HepG2 (cell line): ENCODE measurements around the gene RERE. TPM values are rescaled to one million over a fixed set of nuclear protein-coding genes. Genes with fewer than 3 reads are reported as not detected.

Experiments
- ATAC-seq: fragments of 200-7000 bp; cut with Tn5 transposase; 3 replicates; pipeline ENCODE4 v1.9.1; 2020; ENCODE audit warnings: mild to moderate bottlenecking, moderate library complexity
- BruUV-seq: library from RNA; stranded (reverse); fragments of 400-500 nt; replicated peaks from 2 replicates; lab custom pipeline; 2021; lab: Mats Ljungman, UMichigan
- CTCF ChIA-PET: fragments of 300-600 bp; formaldehyde crosslinking; extraction: SDS; loops from one replicate; lab custom pipeline; 2021; ENCODE audit warnings: low total read pairs, inconsistent platforms, low intra/inter-chr PET ratio; lab: Yijun Ruan, JAX
- POLR2A ChIA-PET: fragments of 350-600 bp; sonication (Branson Sonifier 250); formaldehyde crosslinking; loops from one replicate; lab custom pipeline; 2020; ENCODE audit warnings: antibody characterized with exemption, inconsistent platforms; lab: Yijun Ruan, JAX
- DNase-seq: peaks from one replicate; pipeline ENCODE4 v3.0.0-alpha.2; 2015; ENCODE audit warnings: low spot score
- FAIRE-seq: peaks from 3 replicates; lab custom pipeline; 2011; peaks lifted over from hg19 to GRCh38; lab: Jason Lieb, UNC
- H2AFZ ChIP-seq: one replicate; pipeline ENCODE4 v1.6.1; 2011; ENCODE audit warnings: low read length, inconsistent platforms
- H3K27ac ChIP-seq: fragments of 300-600 bp; 3 replicates; pipeline ENCODE4 v1.8.0; 2011; ENCODE audit warnings: mixed run types, mild to moderate bottlenecking, mixed read lengths, low read length, inconsistent platforms; ENCODE audit not compliant: insufficient read depth; ENCODE audit errors: extremely low read length
- H3K27me3 ChIP-seq, 2 experiments: fragments of 200-600 bp in 1 of 2; 2 replicates in 1 of 2; 3 replicates in 1 of 2; pipeline versions ENCODE4 v1.6.0 to v1.8.0; 2011; ENCODE audit warnings: low read length in 2 of 2, mild to moderate bottlenecking in 2 of 2, moderate library complexity in 2 of 2, inconsistent platforms in 1 of 2; ENCODE audit not compliant: insufficient read depth in 2 of 2, control insufficient read depth in 1 of 2
- H3K36me3 ChIP-seq, 2 experiments: fragments of 200-600 bp in 1 of 2; replicated peaks in 1 of 2; 2 replicates in 1 of 2; 3 replicates in 1 of 2; pipeline versions ENCODE4 v1.5.1 to v1.8.0; 2011; ENCODE audit warnings: low read length in 2 of 2, inconsistent platforms in 1 of 2; ENCODE audit not compliant: insufficient read depth in 2 of 2, control insufficient read depth in 1 of 2
- H3K4me1 ChIP-seq: 2 replicates; pipeline ENCODE4 v1.5.1; 2012; ENCODE audit warnings: low read length, inconsistent platforms; ENCODE audit not compliant: insufficient read depth
- H3K4me2 ChIP-seq: 2 replicates; pipeline ENCODE4 v1.6.0; 2011; ENCODE audit warnings: low read depth, low read length, inconsistent platforms
- H3K4me3 ChIP-seq, 3 experiments: fragments of 200-600 bp in 1 of 3; sonication (generic), shearing (Covaris generic) in 1 of 3; replicated peaks in 1 of 3; 2 replicates each; pipeline ENCODE4 v1.5.1; 2011 to 2016; ENCODE audit warnings: low read length in 3 of 3, inconsistent platforms in 2 of 3, low read depth in 2 of 3, mild to moderate bottlenecking in 2 of 3, control low read depth in 1 of 3, mixed read lengths in 1 of 3; ENCODE audit not compliant: insufficient read depth in 1 of 3
- H3K79me2 ChIP-seq: one replicate; pipeline ENCODE4 v1.6.1; 2011; ENCODE audit warnings: low read length, inconsistent platforms; ENCODE audit not compliant: insufficient read depth
- H3K9ac ChIP-seq: 2 replicates; pipeline ENCODE4 v1.6.0; 2011; ENCODE audit warnings: mild to moderate bottlenecking, low read depth, low read length, inconsistent platforms; ENCODE audit not compliant: insufficient read depth
- H3K9me3 ChIP-seq: 2 replicates; pipeline ENCODE4 v1.5.1; 2012; ENCODE audit warnings: mild to moderate bottlenecking, low read length
- H4K20me1 ChIP-seq: 2 replicates; pipeline ENCODE4 v1.6.0; 2011; ENCODE audit warnings: inconsistent platforms, mild to moderate bottlenecking, low read length, moderate library complexity; ENCODE audit not compliant: insufficient read depth
- BHLHE40 ChIP-seq: IDR thresholded peaks from 2 replicates; pipeline ENCODE4 v1.6.1; 2011; ENCODE audit warnings: low read length, improper control_type of control experiment
- GATAD2A ChIP-seq: IDR thresholded peaks from 2 replicates; pipeline ENCODE4 v1.6.1; 2016
- GTF2F1 ChIP-seq: fragments of 150-350 bp; IDR thresholded peaks from 2 replicates; pipeline ENCODE4 v1.6.1; 2014; ENCODE audit warnings: low read length
- HCFC1 ChIP-seq: fragments of 150-350 bp; IDR thresholded peaks from 2 replicates; pipeline ENCODE4 v1.6.1; 2014; ENCODE audit warnings: low read depth, low read length
- JDP2 ChIP-seq: sonication (generic); formaldehyde crosslinking; IDR thresholded peaks from 2 replicates; pipeline ENCODE4 v1.8.1; 2022; ENCODE audit warnings: missing genetic modification reagents, borderline replicate concordance
- JUND ChIP-seq: sonication (generic); formaldehyde crosslinking; IDR thresholded peaks from 2 replicates; pipeline ENCODE4 v1.8.0; 2022; ENCODE audit warnings: mild to moderate bottlenecking, missing genetic modification reagents
- RBM22 ChIP-seq: fragments of 200-400 bp; formaldehyde crosslinking; optimal IDR thresholded peaks from 2 replicates; pipeline ENCODE3; 2017; ENCODE audit warnings: mild to moderate bottlenecking, low read length, moderate library complexity
- RCOR2 ChIP-seq: IDR thresholded peaks from 2 replicates; pipeline ENCODE4 v1.6.1; 2016; ENCODE audit warnings: missing biosample characterization, missing genetic modification reagents
- SYNCRIP ChIP-seq: fragments of 200-400 bp; formaldehyde crosslinking; IDR thresholded peaks from 2 replicates; pipeline ENCODE4 v1.6.1; 2018; ENCODE audit warnings: mild to moderate bottlenecking, low read depth, low read length; ENCODE audit not compliant: insufficient read depth
- TBP ChIP-seq: sonication (generic); formaldehyde crosslinking; IDR thresholded peaks from 2 replicates; pipeline ENCODE4 v1.5.0; 2020; ENCODE audit warnings: missing genetic modification reagents
- ZFP41 ChIP-seq: sonication (generic); formaldehyde crosslinking; IDR thresholded peaks from 2 replicates; pipeline ENCODE4 v1.4.0; 2020; ENCODE audit warnings: mild to moderate bottlenecking, missing genetic modification reagents, borderline replicate concordance
- ZFYVE20 ChIP-seq: sonication (generic); formaldehyde crosslinking; IDR thresholded peaks from 2 replicates; pipeline ENCODE4 v1.8.0; 2023; ENCODE audit warnings: low read depth, mild to moderate bottlenecking, moderate library complexity, missing genetic modification reagents, borderline replicate concordance
- ZNF383 ChIP-seq: sonication (generic); formaldehyde crosslinking; IDR thresholded peaks from 2 replicates; pipeline ENCODE4 v1.4.0; 2020; ENCODE audit warnings: missing genetic modification reagents, mild to moderate bottlenecking, borderline replicate concordance
- ZNF792 ChIP-seq: IDR thresholded peaks from 2 replicates; pipeline ENCODE4 v1.6.1; 2016
- ZSCAN20 ChIP-seq: sonication (generic); formaldehyde crosslinking; IDR thresholded peaks from 2 replicates; pipeline ENCODE4 v1.4.0; 2020; ENCODE audit warnings: missing genetic modification reagents, mild to moderate bottlenecking, borderline replicate concordance
- ZSCAN25 ChIP-seq: sonication (generic); formaldehyde crosslinking; IDR thresholded peaks from 2 replicates; pipeline ENCODE4 v1.8.0; 2022; ENCODE audit warnings: mild to moderate bottlenecking, missing genetic modification reagents
- WGBS: methylation state at CpG from one replicate; pipeline ENCODE4 v1.1.6; 2017; ENCODE audit warnings: low lambda C conversion rate; 5-methylcytosine and 5-hydroxymethylcytosine counted together
- in situ Hi-C: cut with HindIII; loops from 2 replicates; pipeline ENCODE4 v1.10.0; 2017; ENCODE audit warnings: low pct_unique_long_range_greater_than_20kb; ENCODE audit not compliant: extremely low pct_ligation_motif_present
- intact Hi-C: fragments of 100-400 bp; cut with micrococcal nuclease; formaldehyde crosslinking; loops from one replicate; pipeline ENCODE4 v1.10.0; 2022; ENCODE audit not compliant: unreplicated experiment
- polyA plus RNA-seq, 8 experiments: library from polyadenylated mRNA; depleted of rRNA in 3 of 8; stranded (reverse) in 7 of 8; unstranded in 1 of 8; fragments of >200 nt; fragmentation: Illumina TruSeq in 4 of 8; extraction: Trizol in 4 of 8; gene quantifications; 2 replicates each; pipeline versions ENCODE4 v1.2.1 to v1.2.3, GENCODE V29; 2011 to 2016; ENCODE audit warnings: low read depth in 4 of 8, missing spikeins in 1 of 8, mixed read lengths in 1 of 8; ENCODE audit not compliant: insufficient read depth in 1 of 8
- total RNA-seq, 5 experiments: library from RNA; depleted of rRNA; stranded (reverse); fragments of >200 nt; fragmentation: Illumina TruSeq; extraction: Trizol; gene quantifications; 2 replicates each; pipeline ENCODE4 v1.2.3, GENCODE V29; 2016; ENCODE audit warnings: low read depth in 1 of 5
- TF ChIP-seq, protein P1 (sequence below): sonication (generic); formaldehyde crosslinking; IDR thresholded peaks from 2 replicates; pipeline ENCODE4 v1.5.0; 2020; ENCODE audit warnings: mild to moderate bottlenecking, missing genetic modification reagents
- TF ChIP-seq, protein P2 (sequence below): sonication (generic); formaldehyde crosslinking; IDR thresholded peaks from 2 replicates; pipeline ENCODE4 v1.4.0; 2020; ENCODE audit warnings: missing genetic modification reagents, low read depth, mild to moderate bottlenecking, borderline replicate concordance

RERE gene
- total and polyA plus RNA-seq, 2 of the 13 experiments (the other 11 are each of a cell fraction or from before 2014, with no cell fraction given) = 18.3 to 21.9 TPM

DNA sequence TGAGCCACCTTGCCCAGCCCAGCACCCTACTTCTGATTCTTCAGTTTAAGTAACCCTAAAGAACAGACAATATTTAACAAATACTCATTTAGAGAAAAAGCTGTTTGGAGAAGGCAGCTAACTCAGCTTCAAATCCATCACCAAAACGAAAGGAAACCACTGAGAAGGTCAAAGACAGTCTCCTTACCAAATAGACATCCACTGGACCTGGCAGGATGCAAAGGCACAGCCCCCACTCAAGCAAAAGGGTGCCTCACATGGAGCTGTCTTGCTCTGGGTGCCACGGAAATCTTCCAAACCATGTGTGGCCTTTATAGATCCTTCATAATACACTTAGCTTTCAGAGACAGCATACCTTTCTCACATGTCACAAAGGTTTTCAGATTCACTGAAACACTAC is 165.5 kb downstream of the RERE start:
- POLR2A ChIA-PET = no interaction called here
- intact Hi-C loops = no loop called here
- no peak for ATAC-seq
- peaks cover 86% of the 10 kb centered on the region for H3K79me2 ChIP-seq
- H3K27ac ChIP-seq = no peak overlapping the region
- TF ChIP-seq HCFC1 (no peak), BHLHE40 (no peak), TBP (CRISPR knock-in tag) (no peak), ZSCAN25 (CRISPR knock-in tag) (no peak), ZNF792 (CRISPR knock-in tag) (no peak), ZSCAN20 (CRISPR knock-in tag) (no peak), GTF2F1 (no peak), RCOR2 (no peak), JDP2 (CRISPR knock-in tag) (no peak), JUND (CRISPR knock-in tag) (no peak), GATAD2A (CRISPR knock-in tag) (no peak), ZFYVE20 (CRISPR knock-in tag) (no peak), ZFP41 (CRISPR knock-in tag) (no peak), SYNCRIP (no peak), RBM22 (no peak), ZNF383 (no peak)
- TF ChIP-seq, protein P1, sequence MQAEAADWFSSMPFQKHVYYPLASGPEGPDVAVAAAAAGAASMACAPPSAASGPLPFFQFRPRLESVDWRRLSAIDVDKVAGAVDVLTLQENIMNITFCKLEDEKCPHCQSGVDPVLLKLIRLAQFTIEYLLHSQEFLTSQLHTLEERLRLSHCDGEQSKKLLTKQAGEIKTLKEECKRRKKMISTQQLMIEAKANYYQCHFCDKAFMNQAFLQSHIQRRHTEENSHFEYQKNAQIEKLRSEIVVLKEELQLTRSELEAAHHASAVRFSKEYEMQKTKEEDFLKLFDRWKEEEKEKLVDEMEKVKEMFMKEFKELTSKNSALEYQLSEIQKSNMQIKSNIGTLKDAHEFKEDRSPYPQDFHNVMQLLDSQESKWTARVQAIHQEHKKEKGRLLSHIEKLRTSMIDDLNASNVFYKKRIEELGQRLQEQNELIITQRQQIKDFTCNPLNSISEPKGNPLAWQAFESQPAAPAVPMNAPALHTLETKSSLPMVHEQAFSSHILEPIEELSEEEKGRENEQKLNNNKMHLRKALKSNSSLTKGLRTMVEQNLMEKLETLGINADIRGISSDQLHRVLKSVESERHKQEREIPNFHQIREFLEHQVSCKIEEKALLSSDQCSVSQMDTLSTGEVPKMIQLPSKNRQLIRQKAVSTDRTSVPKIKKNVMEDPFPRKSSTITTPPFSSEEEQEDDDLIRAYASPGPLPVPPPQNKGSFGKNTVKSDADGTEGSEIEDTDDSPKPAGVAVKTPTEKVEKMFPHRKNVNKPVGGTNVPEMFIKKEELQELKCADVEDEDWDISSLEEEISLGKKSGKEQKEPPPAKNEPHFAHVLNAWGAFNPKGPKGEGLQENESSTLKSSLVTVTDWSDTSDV (CRISPR knock-in tag) = no peak
- TF ChIP-seq, protein P2, sequence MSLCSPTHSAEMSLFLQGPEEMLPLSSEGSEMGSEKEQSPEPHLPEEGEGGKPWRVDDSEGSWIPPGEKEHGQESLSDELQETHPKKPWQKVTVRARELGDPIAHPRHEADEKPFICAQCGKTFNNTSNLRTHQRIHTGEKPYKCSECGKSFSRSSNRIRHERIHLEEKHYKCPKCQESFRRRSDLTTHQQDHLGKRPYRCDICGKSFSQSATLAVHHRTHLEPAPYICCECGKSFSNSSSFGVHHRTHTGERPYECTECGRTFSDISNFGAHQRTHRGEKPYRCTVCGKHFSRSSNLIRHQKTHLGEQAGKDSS = no peak
- TF ChIP-seq, all 625 proteins: peak for 0
- H3K36me3 ChIP-seq = peaks cover 2 to 53% of the 10 kb centered on the region in 2 experiments
- in situ Hi-C loops = no loop called here
- H3K4me1 ChIP-seq = peaks cover 43% of the 10 kb centered on the region
- no peaks in the 10 kb centered on the region for H3K9me3 ChIP-seq
- H3K27me3 ChIP-seq = no peaks in the 10 kb centered on the region
- WGBS = 82% methylated on average over 2 of the region's 2 CpGs
- H4K20me1 ChIP-seq = peaks cover 56% of the 10 kb centered on the region
- H2AFZ ChIP-seq = no peak overlapping the region
- FAIRE-seq (no peak), DNase-seq (no peak)
- CTCF ChIA-PET = no interaction called here
- H3K4me2 ChIP-seq = no peak overlapping the region
- H3K9ac ChIP-seq = no peak overlapping the region
- no TSS peak for BruUV-seq
- H3K4me3 ChIP-seq = no peak overlapping the region
